Right lung (tissue), 5 donors: ENCODE results near the gene HSP90B1. TPM values are rescaled to one million over a fixed set of nuclear protein-coding genes. Genes with fewer than 3 reads are reported as not detected.

ENCODE experiments used
- DNase-seq, 2 donors: peaks; one replicate each; pipeline ENCODE4 v3.0.0-alpha.2; 2013
- polyA plus RNA-seq, 5 donors: library from polyadenylated mRNA; unstranded; fragments of 120-200 nt; gene quantifications; one replicate each; pipeline versions ENCODE4 v1.2.1 to v1.2.3, GENCODE V29; 2013; ENCODE audit warnings: inconsistent platforms in 1 of 5, low replicate concordance in 1 of 5; ENCODE audit not compliant: insufficient read length in 5 of 5, insufficient read depth in 1 of 5

Gene HSP90B1
- polyA plus RNA-seq, 5 donors: 664 to 884 (median 802) TPM

GRCh38 chr12:103924761-103925641 is 5.2 kb upstream of the HSP90B1 start:
- no peak for DNase-seq

- DNase-seq: peak in 1 of 2 donors; percentile 8
These were observed 1.5 kb upstream of the HSP90B1 start for GRCh38 chr12:103928682-103929045.

- DNase-seq: peak; percentile 93 to 94
These were observed 995 bp upstream of the HSP90B1 start for GRCh38 chr12:103929046-103929783.

GRCh38 chr12:103929784-103930033 is 501 bp upstream of the HSP90B1 start:
- no peak for DNase-seq

- DNase-seq: peak; percentile 59 to 61
These were observed 851 bp downstream of the HSP90B1 start for GRCh38 chr12:103930787-103931735.

GRCh38 chr12:103933237-103933636 is 3.0 kb downstream of the HSP90B1 start:
- DNase-seq: no peak

GRCh38 chr12:103936679-103937078 is 6.5 kb downstream of the HSP90B1 start:
- no peak for DNase-seq

GRCh38 chr12:103944964-103945363 is 14.8 kb downstream of the HSP90B1 start:
- no peak for DNase-seq

- DNase-seq: no peak
These were observed 17.8 kb downstream of the HSP90B1 start for GRCh38 chr12:103947871-103948555.

- DNase-seq: no peak
These were observed 18.7 kb downstream of the HSP90B1 start for GRCh38 chr12:103948746-103949406.

- no peak for DNase-seq
These were observed 22.3 kb downstream of the HSP90B1 start for GRCh38 chr12:103952497-103952896.

GRCh38 chr12:103955811-103956508 is 25.8 kb downstream of the HSP90B1 start:
- DNase-seq: peak in 1 of 2 donors; percentile 12

GRCh38 chr12:103956509-103957027 is 26.4 kb downstream of the HSP90B1 start:
- DNase-seq: no peak

GRCh38 chr12:103957865-103958388 is 27.7 kb downstream of the HSP90B1 start:
- no peak for DNase-seq

GRCh38 chr12:103958621-103959020 is 28.4 kb downstream of the HSP90B1 start:
- no peak for DNase-seq

GRCh38 chr12:103960616-103961227 is 30.5 kb downstream of the HSP90B1 start:
- DNase-seq: no peak

- DNase-seq: no peak
These were observed 32.3 kb downstream of the HSP90B1 start for GRCh38 chr12:103962493-103962892.

GRCh38 chr12:103964805-103965204 is 34.6 kb downstream of the HSP90B1 start:
- no peak for DNase-seq

- DNase-seq: no peak
These were observed 35.0 kb downstream of the HSP90B1 start for GRCh38 chr12:103965255-103965589.
